OCI-LY1 (cell line): Measurements from ENCODE around the gene ANO3.

Source experiments
- H2AFZ ChIP-seq: fragments of 200-600 bp; sonication (generic), shearing (Covaris generic); 2 replicates; pipeline ENCODE4 v1.6.0; 2014; ENCODE audit warnings: antibody characterized with exemption, mild to moderate bottlenecking, low read length
- H3F3A ChIP-seq: fragments of 200-600 bp; sonication (generic), shearing (Covaris generic); 2 replicates; pipeline ENCODE4 v1.6.0; 2014; ENCODE audit warnings: mild to moderate bottlenecking, antibody characterized with exemption, low read length, moderate library complexity; ENCODE audit not compliant: insufficient read depth
- H3K27ac ChIP-seq: fragments of 200-600 bp; sonication (generic); 2 replicates; pipeline ENCODE4 v1.5.1; 2014; ENCODE audit warnings: low read length, mixed run types, mild to moderate bottlenecking, low read depth; ENCODE audit not compliant: poor library complexity, severe bottlenecking
- H3K27me3 ChIP-seq: fragments of 200-600 bp; sonication (generic); 2 replicates; pipeline ENCODE4 v1.6.0; 2014; ENCODE audit warnings: antibody characterized with exemption, mild to moderate bottlenecking, low read length, moderate library complexity; ENCODE audit not compliant: insufficient read depth
- H3K36me3 ChIP-seq: fragments of 200-600 bp; sonication (generic); 2 replicates; pipeline ENCODE4 v1.6.1; 2014; ENCODE audit warnings: mild to moderate bottlenecking, antibody characterized with exemption, low read length, moderate library complexity, mixed read lengths; ENCODE audit not compliant: insufficient read depth
- H3K4me1 ChIP-seq: fragments of 200-600 bp; sonication (generic); 2 replicates; pipeline ENCODE4 v1.5.1; 2014; ENCODE audit warnings: mild to moderate bottlenecking, low read length, moderate library complexity; ENCODE audit not compliant: insufficient read depth, severe bottlenecking
- H3K4me2 ChIP-seq: fragments of 200-600 bp; sonication (generic), shearing (Covaris generic); 2 replicates; pipeline ENCODE4 v1.6.1; 2014; ENCODE audit warnings: low read length
- H3K4me3 ChIP-seq: fragments of 200-600 bp; sonication (generic); 2 replicates; pipeline ENCODE4 v1.5.1; 2014; ENCODE audit warnings: low read length, low read depth, mild to moderate bottlenecking, mixed read lengths; ENCODE audit not compliant: poor library complexity, severe bottlenecking
- H3K79me2 ChIP-seq: fragments of 200-600 bp; shearing (Covaris generic); 2 replicates; pipeline ENCODE4 v1.6.1; 2016; ENCODE audit warnings: mixed run types, low read length, mixed read lengths; ENCODE audit not compliant: insufficient read depth
- H3K9ac ChIP-seq: fragments of 200-600 bp; sonication (generic), shearing (Covaris generic); 2 replicates; pipeline ENCODE4 v1.6.1; 2014; ENCODE audit warnings: mild to moderate bottlenecking, low read length, mixed read lengths
- H3K9me2 ChIP-seq: fragments of 200-600 bp; sonication (generic), shearing (Covaris generic); 2 replicates; pipeline ENCODE4 v1.6.1; 2014; ENCODE audit warnings: low read depth, mild to moderate bottlenecking, low read length, mixed read lengths
- H3K9me3 ChIP-seq: fragments of 200-600 bp; shearing (Covaris generic); 2 replicates; pipeline ENCODE4 v1.6.1; 2014; ENCODE audit warnings: low read length, mixed read lengths
- H4K20me1 ChIP-seq: fragments of 200-600 bp; sonication (generic), shearing (Covaris generic); 2 replicates; pipeline ENCODE4 v1.6.0; 2016; ENCODE audit warnings: mild to moderate bottlenecking, low read length; ENCODE audit not compliant: insufficient read depth
- EZH2 ChIP-seq: fragments of 200-600 bp; sonication (generic), shearing (Covaris generic); IDR thresholded peaks from 2 replicates; pipeline ENCODE4 v1.8.0; 2017; ENCODE audit warnings: borderline replicate concordance, mixed run types, mild to moderate bottlenecking, antibody characterized with exemption, low read length, moderate library complexity, mixed read lengths
- TF ChIP-seq, protein P1 (sequence below): fragments of 200-600 bp; sonication (generic), shearing (Covaris generic); IDR thresholded peaks from 2 replicates; pipeline ENCODE4 v1.5.1; 2017; ENCODE audit warnings: mild to moderate bottlenecking, antibody characterized with exemption, low read length, moderate library complexity, mixed read lengths

ANO3 gene

DNA sequence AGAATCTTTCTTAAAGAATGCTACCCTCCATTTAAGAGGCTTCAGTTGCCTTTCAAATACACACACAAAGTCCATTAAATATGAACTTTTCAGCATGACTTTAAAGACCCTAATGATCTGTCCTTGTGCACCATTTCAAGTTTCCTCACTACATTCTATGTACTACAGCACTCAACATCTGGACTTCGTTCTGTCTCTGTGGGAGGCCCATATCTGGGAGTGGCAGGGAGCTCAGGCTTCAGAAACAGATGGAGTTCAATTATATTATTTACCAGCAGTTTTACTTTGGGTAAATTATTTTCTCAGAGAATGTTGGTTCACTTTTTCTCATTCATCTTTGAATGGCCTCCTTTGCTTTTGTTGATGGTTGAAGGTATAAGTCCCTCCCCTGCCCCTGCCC, 67.4 kb downstream of the ANO3 start:
- H4K20me1 ChIP-seq, result no peaks in the 10 kb centered on the region
- H2AFZ ChIP-seq, result no peak overlapping the region
- no peaks in the 10 kb centered on the region for H3F3A ChIP-seq
- H3K36me3 ChIP-seq, result no peaks in the 10 kb centered on the region
- no peaks in the 10 kb centered on the region for H3K79me2 ChIP-seq
- H3K4me1 ChIP-seq, result no peaks in the 10 kb centered on the region
- H3K4me3 ChIP-seq, result no peak overlapping the region
- TF ChIP-seq EZH2, result no peak
- TF ChIP-seq, protein P1, sequence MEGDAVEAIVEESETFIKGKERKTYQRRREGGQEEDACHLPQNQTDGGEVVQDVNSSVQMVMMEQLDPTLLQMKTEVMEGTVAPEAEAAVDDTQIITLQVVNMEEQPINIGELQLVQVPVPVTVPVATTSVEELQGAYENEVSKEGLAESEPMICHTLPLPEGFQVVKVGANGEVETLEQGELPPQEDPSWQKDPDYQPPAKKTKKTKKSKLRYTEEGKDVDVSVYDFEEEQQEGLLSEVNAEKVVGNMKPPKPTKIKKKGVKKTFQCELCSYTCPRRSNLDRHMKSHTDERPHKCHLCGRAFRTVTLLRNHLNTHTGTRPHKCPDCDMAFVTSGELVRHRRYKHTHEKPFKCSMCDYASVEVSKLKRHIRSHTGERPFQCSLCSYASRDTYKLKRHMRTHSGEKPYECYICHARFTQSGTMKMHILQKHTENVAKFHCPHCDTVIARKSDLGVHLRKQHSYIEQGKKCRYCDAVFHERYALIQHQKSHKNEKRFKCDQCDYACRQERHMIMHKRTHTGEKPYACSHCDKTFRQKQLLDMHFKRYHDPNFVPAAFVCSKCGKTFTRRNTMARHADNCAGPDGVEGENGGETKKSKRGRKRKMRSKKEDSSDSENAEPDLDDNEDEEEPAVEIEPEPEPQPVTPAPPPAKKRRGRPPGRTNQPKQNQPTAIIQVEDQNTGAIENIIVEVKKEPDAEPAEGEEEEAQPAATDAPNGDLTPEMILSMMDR, result no peak
- H3K27ac ChIP-seq, result no peak overlapping the region
- H3K9ac ChIP-seq, result no peak overlapping the region
- no peak overlapping the region for H3K4me2 ChIP-seq
- no peaks in the 10 kb centered on the region for H3K9me2 ChIP-seq
- H3K9me3 ChIP-seq, result no peaks in the 10 kb centered on the region
- no peaks in the 10 kb centered on the region for H3K27me3 ChIP-seq

DNA sequence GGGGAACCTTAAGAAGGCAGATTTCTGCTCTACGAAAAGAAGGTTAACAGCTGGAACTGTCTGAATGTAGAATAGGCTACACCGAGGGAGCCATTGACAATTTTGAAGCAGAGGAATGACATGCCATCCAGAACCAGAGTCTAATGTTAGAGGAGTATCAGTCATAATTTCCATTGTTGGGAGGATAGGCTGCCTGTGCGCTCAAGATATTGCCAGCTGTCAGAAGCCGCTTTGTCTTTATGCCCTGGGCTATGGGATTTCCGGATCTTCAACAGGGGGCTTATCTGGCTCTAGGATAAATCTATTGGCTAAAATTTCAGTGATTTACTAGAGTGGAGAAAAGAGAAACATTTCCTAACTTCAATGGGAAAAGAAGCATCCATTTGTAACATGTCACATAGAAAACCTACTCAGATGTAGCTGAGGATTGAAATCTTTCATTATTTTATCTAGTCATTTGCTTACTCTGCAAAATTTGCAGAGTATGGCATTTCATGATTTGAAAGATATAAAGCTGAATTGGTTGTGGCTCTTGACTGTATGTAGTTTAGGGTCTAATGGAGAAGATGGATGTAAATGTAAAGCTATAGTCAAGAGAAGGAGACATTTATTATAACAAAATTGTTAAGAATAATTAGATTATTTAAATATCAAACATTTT, 78.9 kb downstream of the ANO3 start:
- H3K79me2 ChIP-seq, result no peaks in the 10 kb centered on the region
- H3K27ac ChIP-seq, result no peak overlapping the region
- H3K9me2 ChIP-seq, result no peaks in the 10 kb centered on the region
- no peaks in the 10 kb centered on the region for H3K27me3 ChIP-seq
- no peak overlapping the region for H3K4me2 ChIP-seq
- no peaks in the 10 kb centered on the region for H3F3A ChIP-seq
- H3K36me3 ChIP-seq, result no peaks in the 10 kb centered on the region
- no peaks in the 10 kb centered on the region for H3K4me1 ChIP-seq
- no peak overlapping the region for H3K4me3 ChIP-seq
- TF ChIP-seq, protein P1, result no peak
- TF ChIP-seq EZH2, result no peak
- H4K20me1 ChIP-seq, result no peaks in the 10 kb centered on the region
- no peak overlapping the region for H3K9ac ChIP-seq
- no peak overlapping the region for H2AFZ ChIP-seq
- no peaks in the 10 kb centered on the region for H3K9me3 ChIP-seq

- no peaks in the 10 kb centered on the region for H3F3A ChIP-seq
- H3K79me2 ChIP-seq, result no peaks in the 10 kb centered on the region
- H3K4me3 ChIP-seq, result no peak overlapping the region
- no peak overlapping the region for H3K4me2 ChIP-seq
- H3K36me3 ChIP-seq, result no peaks in the 10 kb centered on the region
- no peaks in the 10 kb centered on the region for H3K4me1 ChIP-seq
- no peak overlapping the region for H3K9ac ChIP-seq
- H3K27ac ChIP-seq, result no peak overlapping the region
- no peaks in the 10 kb centered on the region for H3K9me3 ChIP-seq
- H4K20me1 ChIP-seq, result no peaks in the 10 kb centered on the region
- H3K27me3 ChIP-seq, result no peaks in the 10 kb centered on the region
- TF ChIP-seq, protein P1, result no peak
- no peak for TF ChIP-seq EZH2
- no peak overlapping the region for H2AFZ ChIP-seq
- no peaks in the 10 kb centered on the region for H3K9me2 ChIP-seq
These were observed 81.0 kb downstream of the ANO3 start for GRCh38 chr11:26412955-26413354.
